Measurements from ENCODE around the gene BGN. TPM values are rescaled to one million over a fixed set of nuclear protein-coding genes. Genes with fewer than 3 reads are reported as not detected.

The BGN gene
- total and polyA plus RNA-seq, 2 experiments from 2014 or later, result 129 to 308 TPM

DNA sequence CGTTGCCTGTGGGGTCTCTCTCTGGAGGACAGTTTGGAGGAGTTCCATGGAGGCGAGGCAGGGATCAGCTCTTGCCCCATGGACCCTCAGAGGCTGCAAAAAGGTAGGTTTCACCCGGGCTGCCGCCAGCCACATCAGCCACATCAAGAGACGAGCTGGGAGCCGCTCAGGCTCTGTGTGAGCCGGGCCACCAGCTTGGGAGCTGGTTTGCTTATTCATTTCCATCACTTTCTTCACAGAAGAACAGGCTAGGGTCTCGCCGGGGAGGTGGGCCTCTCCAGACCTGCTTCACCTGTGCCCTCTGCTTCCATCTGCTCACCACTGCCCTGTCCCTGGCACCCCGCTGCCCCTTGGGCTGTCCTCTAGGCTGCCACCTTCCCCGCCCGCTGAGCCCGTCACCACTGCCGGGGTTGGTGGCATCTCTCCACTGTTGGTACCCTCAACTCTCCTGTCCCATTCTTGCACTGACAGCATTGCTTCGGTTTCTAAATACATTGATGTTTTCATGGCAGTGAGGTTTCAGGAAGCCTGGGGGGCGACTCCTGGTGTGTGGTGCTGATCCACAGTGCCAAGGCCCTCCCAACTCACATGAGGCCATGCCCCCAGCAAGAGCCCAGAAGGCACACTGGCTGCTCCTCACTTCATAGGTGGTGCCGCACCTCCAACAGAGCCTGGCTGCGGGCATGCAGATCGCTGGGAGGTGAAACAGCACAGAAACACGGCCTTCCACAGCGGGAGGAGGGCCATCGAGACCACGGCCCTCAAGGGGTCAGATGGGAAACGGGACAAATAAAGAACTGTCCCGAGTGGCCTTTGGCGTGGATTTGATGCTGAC, 44.4 kb upstream of the BGN start:
- WGBS, 2 experiments (ENCODE audit: low coverage in 1 of 2, low lambda C conversion rate in 2 of 2, missing lambda C conversion rate in 2 of 2), result 94 to 100% methylated on average over 11 to 18 of the region's 26 CpGs

DNA sequence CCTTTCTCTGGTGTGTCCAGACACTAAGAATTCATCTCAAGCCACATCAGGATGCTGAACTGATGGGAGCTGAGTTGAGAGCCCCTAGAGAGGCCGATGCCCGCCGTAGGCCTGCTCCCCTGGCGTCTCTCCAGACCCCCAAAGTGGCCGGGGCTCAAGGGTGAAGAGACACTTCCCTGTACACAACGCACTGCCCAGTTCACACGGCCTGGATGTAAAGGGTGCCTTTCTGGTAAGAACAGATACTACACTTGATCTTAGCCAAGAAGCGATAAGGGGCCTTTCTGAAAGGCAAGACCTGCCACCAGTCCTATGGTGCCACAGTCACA, 43.9 kb upstream of the BGN start:
- Histone ChIP-seq H3K27ac (no peak overlapping the region), H3K36me3 (ENCODE audit: low read depth) (no peaks in the 10 kb centered on the region), H3K4me3 (no peak overlapping the region), H4K20me1 (ENCODE audit: insufficient read depth) (no peaks in the 10 kb centered on the region), H3K4me2 (ENCODE audit: unreplicated experiment) (no peak overlapping the region), H3F3A (ENCODE audit: insufficient read depth) (no peaks in the 10 kb centered on the region), H3K9me3 (ENCODE audit: low read depth) (no peaks in the 10 kb centered on the region), H3K27me3 (replicated peaks; ENCODE audit: insufficient read depth) (no peaks in the 10 kb centered on the region), H3K4me1 (ENCODE audit: insufficient read depth) (no peaks in the 10 kb centered on the region), H3K9ac (no peak overlapping the region), H2AFZ (no peak overlapping the region), H3K79me2 (ENCODE audit: insufficient read depth) (no peaks in the 10 kb centered on the region), H3K9me2 (ENCODE audit: insufficient read depth) (no peaks in the 10 kb centered on the region)
- 83 to 92% methylated on average over 5 to 8 of the region's 8 CpGs for WGBS, 2 experiments (ENCODE audit: low coverage in 1 of 2, low lambda C conversion rate in 2 of 2, missing lambda C conversion rate in 2 of 2)
- in situ Hi-C loops (cut with MboI), result no loop called here
- no peak for DNase-seq
- TF ChIP-seq EZH2 (IDR thresholded peaks at IDR 0.05; ENCODE audit: insufficient read depth, poor library complexity, severe bottlenecking) (no peak), EZH2phosphoT487 (IDR thresholded peaks at IDR 0.05; ENCODE audit: insufficient read depth, low read depth) (no peak)

More for the DNA sequence above, 44.4 kb upstream of the BGN start:
- Histone ChIP-seq H3K9me2 (ENCODE audit: insufficient read depth) (no peaks in the 10 kb centered on the region), H3K4me2 (ENCODE audit: unreplicated experiment) (no peak overlapping the region), H3F3A (ENCODE audit: insufficient read depth) (no peaks in the 10 kb centered on the region), H3K4me1 (ENCODE audit: insufficient read depth) (no peaks in the 10 kb centered on the region), H3K9me3 (ENCODE audit: low read depth) (no peaks in the 10 kb centered on the region), H4K20me1 (ENCODE audit: insufficient read depth) (no peaks in the 10 kb centered on the region), H2AFZ (no peak overlapping the region), H3K79me2 (ENCODE audit: insufficient read depth) (no peaks in the 10 kb centered on the region), H3K9ac (no peak overlapping the region), H3K4me3 (no peak overlapping the region), H3K27me3 (replicated peaks; ENCODE audit: insufficient read depth) (no peaks in the 10 kb centered on the region), H3K27ac (no peak overlapping the region), H3K36me3 (ENCODE audit: low read depth) (no peaks in the 10 kb centered on the region)
- in situ Hi-C loops (cut with MboI), result no loop called here
- TF ChIP-seq EZH2phosphoT487 (IDR thresholded peaks at IDR 0.05; ENCODE audit: insufficient read depth, low read depth) (no peak), EZH2 (IDR thresholded peaks at IDR 0.05; ENCODE audit: insufficient read depth, poor library complexity, severe bottlenecking) (no peak)
- no peak for DNase-seq

DNA sequence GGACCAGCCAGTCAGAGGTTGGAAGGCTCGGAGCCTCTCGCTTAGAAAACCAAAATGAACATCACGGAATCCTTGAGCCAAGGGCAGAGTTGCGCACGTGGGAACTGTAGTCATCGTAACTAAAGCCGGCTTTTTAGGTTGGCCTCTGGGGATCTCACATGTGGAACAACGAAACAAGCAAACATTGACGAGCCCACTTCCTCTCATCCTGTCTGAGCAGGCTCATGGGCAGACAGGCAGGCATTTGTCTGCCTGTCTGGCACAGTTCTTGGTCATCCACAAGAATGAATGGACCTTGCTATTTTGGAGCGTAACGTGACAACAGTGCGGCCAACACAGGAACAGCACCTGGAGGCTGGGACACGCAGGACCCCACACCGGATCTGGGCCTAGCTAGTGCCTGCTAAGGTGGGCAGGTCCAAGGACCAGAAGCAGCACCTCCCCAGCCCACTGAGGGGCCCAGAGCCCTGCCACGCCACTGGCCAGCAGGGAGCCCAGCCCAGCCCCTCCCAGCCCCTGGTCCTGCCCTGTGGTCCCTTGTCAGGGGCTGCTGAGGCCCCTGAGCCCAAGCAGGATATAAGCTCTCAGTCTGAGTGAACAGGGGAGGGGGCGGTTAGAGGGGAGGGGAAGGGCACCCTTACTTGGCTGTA, 39.8 kb upstream of the BGN start:
- Histone ChIP-seq H3K79me2 (ENCODE audit: insufficient read depth) (no peaks in the 10 kb centered on the region), H3K9me2 (ENCODE audit: insufficient read depth) (no peaks in the 10 kb centered on the region), H3F3A (ENCODE audit: insufficient read depth) (no peaks in the 10 kb centered on the region), H3K9me3 (ENCODE audit: low read depth) (no peaks in the 10 kb centered on the region), H3K27ac (no peak overlapping the region), H3K9ac (no peak overlapping the region), H3K4me1 (ENCODE audit: insufficient read depth) (peaks cover 4% of the 10 kb centered on the region), H3K27me3 (replicated peaks; ENCODE audit: insufficient read depth) (no peaks in the 10 kb centered on the region), H2AFZ (no peak overlapping the region), H3K36me3 (ENCODE audit: low read depth) (no peaks in the 10 kb centered on the region), H4K20me1 (ENCODE audit: insufficient read depth) (no peaks in the 10 kb centered on the region), H3K4me3 (no peak overlapping the region), H3K4me2 (ENCODE audit: unreplicated experiment) (no peak overlapping the region)
- in situ Hi-C loops (cut with MboI), result no loop called here
- DNase-seq, result no peak
- WGBS, 2 experiments (ENCODE audit: low coverage in 1 of 2, low lambda C conversion rate in 2 of 2, missing lambda C conversion rate in 2 of 2), result 92 to 99% methylated on average over 12 to 15 of the region's 16 CpGs
- TF ChIP-seq EZH2phosphoT487 (IDR thresholded peaks at IDR 0.05; ENCODE audit: insufficient read depth, low read depth) (no peak), EZH2 (IDR thresholded peaks at IDR 0.05; ENCODE audit: insufficient read depth, poor library complexity, severe bottlenecking) (no peak)

- WGBS, 2 experiments (ENCODE audit: low coverage in 1 of 2, low lambda C conversion rate in 2 of 2, missing lambda C conversion rate in 2 of 2), result 83% methylated on average over 12 of the region's 16 CpGs; no CpG with 5 or more reads in 1 of the 2 experiments
- H3K27me3 ChIP-seq (replicated peaks; ENCODE audit: insufficient read depth), result no peaks in the 10 kb centered on the region
- in situ Hi-C loops (cut with MboI), result no loop called here
These were observed 39.2 kb upstream of the BGN start for GRCh38 chrX:153455571-153455970.

More at GRCh38 chrX:153455571-153455970, 39.2 kb upstream of the BGN start:
- DNase-seq, result no peak
- TF ChIP-seq EZH2 (IDR thresholded peaks at IDR 0.05; ENCODE audit: insufficient read depth, poor library complexity, severe bottlenecking), result no peak
- no peak for TF ChIP-seq EZH2phosphoT487 (IDR thresholded peaks at IDR 0.05; ENCODE audit: insufficient read depth, low read depth)
- no peak overlapping the region for H3K27ac ChIP-seq
- no peak overlapping the region for H3K4me2 ChIP-seq (ENCODE audit: unreplicated experiment)
- H2AFZ ChIP-seq, result no peak overlapping the region
- H4K20me1 ChIP-seq (ENCODE audit: insufficient read depth), result no peaks in the 10 kb centered on the region
- no peaks in the 10 kb centered on the region for H3K9me2 ChIP-seq (ENCODE audit: insufficient read depth)
- no peaks in the 10 kb centered on the region for H3F3A ChIP-seq (ENCODE audit: insufficient read depth)
- no peaks in the 10 kb centered on the region for H3K9me3 ChIP-seq (ENCODE audit: low read depth)
- H3K79me2 ChIP-seq (ENCODE audit: insufficient read depth), result no peaks in the 10 kb centered on the region
- H3K9ac ChIP-seq, result no peak overlapping the region
- peaks cover 7% of the 10 kb centered on the region for H3K4me1 ChIP-seq (ENCODE audit: insufficient read depth)
- no peak overlapping the region for H3K4me3 ChIP-seq
- no peaks in the 10 kb centered on the region for H3K36me3 ChIP-seq (ENCODE audit: low read depth)

Data from GM23248 (cell line).